Measurements from ENCODE around the gene BIK.

DNA sequence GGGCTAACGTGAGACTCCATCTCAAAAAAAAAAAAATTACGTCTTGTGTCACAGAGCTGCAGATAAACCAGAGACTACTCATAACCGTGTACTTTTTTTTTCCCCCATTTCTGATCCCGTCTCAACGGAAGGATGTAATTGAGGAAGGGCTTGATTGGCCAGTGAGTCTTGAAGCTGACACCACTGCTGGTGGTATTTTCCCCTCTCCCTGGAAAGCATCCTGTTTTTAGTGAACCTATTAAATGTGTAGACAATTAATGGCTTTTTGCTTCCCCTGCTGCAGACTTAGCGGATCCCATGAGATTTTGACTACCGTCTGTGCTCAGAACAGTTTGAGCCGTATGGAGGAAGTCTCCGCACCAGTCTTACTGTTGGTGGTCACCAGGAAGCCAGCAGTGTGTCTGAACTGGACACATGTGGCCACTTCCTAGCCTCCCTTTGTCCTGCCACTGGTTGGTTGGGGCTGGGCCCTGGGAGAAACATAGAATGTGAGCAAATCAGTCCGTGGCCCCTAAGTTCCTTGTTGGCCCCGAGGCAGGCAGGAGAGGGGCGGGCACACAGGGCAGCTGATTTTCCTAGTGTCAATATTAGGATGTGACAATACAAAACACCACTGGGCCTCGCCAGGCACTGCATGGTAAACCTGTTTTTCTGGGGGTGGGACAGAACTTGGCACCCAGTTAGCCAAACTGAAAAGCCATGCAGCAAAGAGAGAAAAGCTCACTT lies 3.1 kb downstream of the BIK start:
- TF ChIP-seq, protein P1, sequence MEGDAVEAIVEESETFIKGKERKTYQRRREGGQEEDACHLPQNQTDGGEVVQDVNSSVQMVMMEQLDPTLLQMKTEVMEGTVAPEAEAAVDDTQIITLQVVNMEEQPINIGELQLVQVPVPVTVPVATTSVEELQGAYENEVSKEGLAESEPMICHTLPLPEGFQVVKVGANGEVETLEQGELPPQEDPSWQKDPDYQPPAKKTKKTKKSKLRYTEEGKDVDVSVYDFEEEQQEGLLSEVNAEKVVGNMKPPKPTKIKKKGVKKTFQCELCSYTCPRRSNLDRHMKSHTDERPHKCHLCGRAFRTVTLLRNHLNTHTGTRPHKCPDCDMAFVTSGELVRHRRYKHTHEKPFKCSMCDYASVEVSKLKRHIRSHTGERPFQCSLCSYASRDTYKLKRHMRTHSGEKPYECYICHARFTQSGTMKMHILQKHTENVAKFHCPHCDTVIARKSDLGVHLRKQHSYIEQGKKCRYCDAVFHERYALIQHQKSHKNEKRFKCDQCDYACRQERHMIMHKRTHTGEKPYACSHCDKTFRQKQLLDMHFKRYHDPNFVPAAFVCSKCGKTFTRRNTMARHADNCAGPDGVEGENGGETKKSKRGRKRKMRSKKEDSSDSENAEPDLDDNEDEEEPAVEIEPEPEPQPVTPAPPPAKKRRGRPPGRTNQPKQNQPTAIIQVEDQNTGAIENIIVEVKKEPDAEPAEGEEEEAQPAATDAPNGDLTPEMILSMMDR (IDR thresholded peaks at IDR 0.05; ENCODE audit: borderline replicate concordance, extremely low read depth, low read length, poor library complexity, severe bottlenecking): no peak
- no peak for TF ChIP-seq EZH2 (IDR thresholded peaks at IDR 0.05; ENCODE audit: borderline replicate concordance, low read depth, low read length, severe bottlenecking)

Measured in DND-41 (cell line).